ENCODE results near the gene AHNAK2. TPM values are rescaled to one million over a fixed set of nuclear protein-coding genes. Genes with fewer than 3 reads are reported as not detected.

Gene AHNAK2
- total and polyA plus RNA-seq, 8 donors: 1.5 to 117 (median 13.5) TPM

- Histone ChIP-seq H3K4me1 (no peaks in the 10 kb centered on the region), H3K27me3 (no peaks in the 10 kb centered on the region), H3K36me3 (peaks cover 10 to 57% (median 49%) of the 10 kb centered on the region in 4 donors), H3K27ac (no peak overlapping the region), H3K9me3 (peaks cover 0 to 6% (median 0%) of the 10 kb centered on the region in 4 donors), H3K4me3 (no peak overlapping the region)
- intact Hi-C loops (cut with DNase I; ENCODE audit: low total_unique reads): no loop called here
- 87 to 93% (median 90%) methylated on average over 4 to 6 of the region's 6 CpGs for WGBS, 5 donors
- no peak for DNase-seq
- TF ChIP-seq POLR2AphosphoS5 (IDR thresholded peaks at IDR 0.05): no peak
- TF ChIP-seq, protein P1, sequence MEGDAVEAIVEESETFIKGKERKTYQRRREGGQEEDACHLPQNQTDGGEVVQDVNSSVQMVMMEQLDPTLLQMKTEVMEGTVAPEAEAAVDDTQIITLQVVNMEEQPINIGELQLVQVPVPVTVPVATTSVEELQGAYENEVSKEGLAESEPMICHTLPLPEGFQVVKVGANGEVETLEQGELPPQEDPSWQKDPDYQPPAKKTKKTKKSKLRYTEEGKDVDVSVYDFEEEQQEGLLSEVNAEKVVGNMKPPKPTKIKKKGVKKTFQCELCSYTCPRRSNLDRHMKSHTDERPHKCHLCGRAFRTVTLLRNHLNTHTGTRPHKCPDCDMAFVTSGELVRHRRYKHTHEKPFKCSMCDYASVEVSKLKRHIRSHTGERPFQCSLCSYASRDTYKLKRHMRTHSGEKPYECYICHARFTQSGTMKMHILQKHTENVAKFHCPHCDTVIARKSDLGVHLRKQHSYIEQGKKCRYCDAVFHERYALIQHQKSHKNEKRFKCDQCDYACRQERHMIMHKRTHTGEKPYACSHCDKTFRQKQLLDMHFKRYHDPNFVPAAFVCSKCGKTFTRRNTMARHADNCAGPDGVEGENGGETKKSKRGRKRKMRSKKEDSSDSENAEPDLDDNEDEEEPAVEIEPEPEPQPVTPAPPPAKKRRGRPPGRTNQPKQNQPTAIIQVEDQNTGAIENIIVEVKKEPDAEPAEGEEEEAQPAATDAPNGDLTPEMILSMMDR (IDR thresholded peaks at IDR 0.05): no peak
These were observed 16.8 kb upstream of the AHNAK2 start for GRCh38 chr14:104994978-104995377.

- TF ChIP-seq, protein P1 (IDR thresholded peaks at IDR 0.05): no peak
- TF ChIP-seq POLR2AphosphoS5 (IDR thresholded peaks at IDR 0.05): no peak
- TF ChIP-seq EP300 (IDR thresholded peaks at IDR 0.05): no peak
- Histone ChIP-seq H3K36me3 (peaks cover 10 to 61% (median 50%) of the 10 kb centered on the region in 4 donors), H3K4me1 (no peaks in the 10 kb centered on the region), H3K27me3 (no peaks in the 10 kb centered on the region), H3K9me3 (peaks cover 0 to under 1% (median 0%) of the 10 kb centered on the region in 4 donors), H3K27ac (no peak overlapping the region), H3K4me3 (no peak overlapping the region)
- 81 to 86% (median 84%) methylated on average over 20 to 22 of the region's 22 CpGs for WGBS, 5 donors
- no peak for DNase-seq
- intact Hi-C loops (cut with DNase I; ENCODE audit: low total_unique reads): no loop called here
These were observed 15.8 kb upstream of the AHNAK2 start for GRCh38 chr14:104993808-104994591.

DNA sequence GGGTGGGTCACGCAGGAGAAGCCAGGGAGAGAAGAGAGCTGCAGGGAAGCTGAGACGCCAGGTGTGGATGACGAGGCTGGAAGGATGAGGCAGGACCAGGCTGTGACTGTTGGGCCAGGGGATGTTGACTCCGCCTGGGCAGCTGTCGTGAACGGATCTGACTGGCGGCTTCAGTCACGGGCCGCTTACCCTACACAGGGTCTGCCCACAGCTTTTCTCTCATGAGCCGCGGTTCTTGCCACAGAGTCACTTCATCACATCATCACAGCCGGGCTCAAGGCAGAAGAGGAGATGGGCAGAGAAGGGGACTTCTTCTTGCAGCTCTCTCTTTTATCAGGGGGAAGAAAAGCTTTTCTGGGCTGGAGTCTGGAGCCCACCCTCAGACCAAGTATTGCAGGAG lies 15.1 kb upstream of the AHNAK2 start:
- 93 to 95% (median 94%) methylated on average over 12 of the region's 12 CpGs for WGBS, 5 donors
- no peak for TF ChIP-seq POLR2A (IDR thresholded peaks at IDR 0.05)
- TF ChIP-seq EP300 (IDR thresholded peaks at IDR 0.05): no peak
- TF ChIP-seq, protein P1 (IDR thresholded peaks at IDR 0.05): no peak
- no peak for TF ChIP-seq POLR2AphosphoS5 (IDR thresholded peaks at IDR 0.05)
- Histone ChIP-seq H3K36me3 (peaks cover 10 to 62% (median 50%) of the 10 kb centered on the region in 4 donors), H3K27ac (no peak overlapping the region), H3K4me1 (no peaks in the 10 kb centered on the region), H3K4me3 (no peak overlapping the region), H3K27me3 (no peaks in the 10 kb centered on the region), H3K9me3 (no peaks in the 10 kb centered on the region)
- DNase-seq: no peak
- intact Hi-C loops (cut with DNase I; ENCODE audit: low total_unique reads): no loop called here

DNA sequence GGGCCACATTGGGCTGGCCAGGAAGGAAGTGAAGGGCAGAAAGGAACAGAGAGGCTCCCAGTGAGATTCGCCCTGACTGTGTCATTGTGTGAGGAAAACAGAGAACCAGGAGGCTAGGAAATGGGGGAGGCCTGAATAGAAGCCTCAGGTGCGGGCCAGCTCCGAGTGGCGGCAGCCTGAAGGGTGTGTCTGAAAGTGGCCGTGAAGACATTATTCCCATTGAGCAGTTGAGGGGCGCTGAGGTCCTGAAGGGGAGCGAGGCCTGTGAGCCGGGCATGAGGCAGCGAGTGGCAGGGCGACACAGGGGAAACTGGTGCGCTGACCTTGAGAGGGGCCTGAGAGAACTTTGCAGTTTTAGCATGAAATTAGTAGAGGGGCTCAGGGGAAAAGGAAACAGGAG lies 14.3 kb upstream of the AHNAK2 start:
- no peak overlapping the region for H3K4me3 ChIP-seq
- H3K27me3 ChIP-seq: no peaks in the 10 kb centered on the region
- H3K9me3 ChIP-seq: no peaks in the 10 kb centered on the region
- DNase-seq: no peak
- TF ChIP-seq POLR2AphosphoS5 (IDR thresholded peaks at IDR 0.05): no peak
- intact Hi-C loops (cut with DNase I; ENCODE audit: low total_unique reads): no loop called here
- WGBS, 5 donors: 92 to 98% (median 95%) methylated on average over 11 of the region's 11 CpGs
- peaks cover 10 to 62% (median 50%) of the 10 kb centered on the region in 4 donors for H3K36me3 ChIP-seq
- H3K4me1 ChIP-seq: no peaks in the 10 kb centered on the region
- H3K27ac ChIP-seq: no peak overlapping the region

GRCh38 chr14:104991896-104992230 lies 13.7 kb upstream of the AHNAK2 start:
- 97 to 99% (median 98%) methylated on average over 17 to 34 of the region's 34 CpGs for WGBS, 5 donors
- peaks cover under 1 to 6% (median 3%) of the 10 kb centered on the region in 4 donors for H3K4me1 ChIP-seq

More at GRCh38 chr14:104991896-104992230, 13.7 kb upstream of the AHNAK2 start:
- peaks cover 10 to 62% (median 50%) of the 10 kb centered on the region in 4 donors for H3K36me3 ChIP-seq
- DNase-seq: no peak
- intact Hi-C loops (cut with DNase I; ENCODE audit: low total_unique reads): no loop called here
- H3K27me3 ChIP-seq: no peaks in the 10 kb centered on the region
- TF ChIP-seq EP300 (IDR thresholded peaks at IDR 0.05) (no peak), POLR2A (IDR thresholded peaks at IDR 0.05) (no peak), POLR2AphosphoS5 (IDR thresholded peaks at IDR 0.05) (no peak)
- TF ChIP-seq, protein P1 (IDR thresholded peaks at IDR 0.05): no peak
- H3K4me3 ChIP-seq: no peak overlapping the region
- no peak overlapping the region for H3K27ac ChIP-seq
- H3K9me3 ChIP-seq: no peaks in the 10 kb centered on the region
